ENCODE measurements around the gene PPP2R3A. TPM values are rescaled to one million over a fixed set of nuclear protein-coding genes. Genes with fewer than 3 reads are reported as not detected.
"Not testable (repeated sequence)": the region's sequence is repeated elsewhere in the genome, so short reads cannot be mapped to it uniquely, and the experiment has no call there.

Gene PPP2R3A
- total and polyA plus RNA-seq, 2 donors = 0.80 to 1.1 TPM

DNA sequence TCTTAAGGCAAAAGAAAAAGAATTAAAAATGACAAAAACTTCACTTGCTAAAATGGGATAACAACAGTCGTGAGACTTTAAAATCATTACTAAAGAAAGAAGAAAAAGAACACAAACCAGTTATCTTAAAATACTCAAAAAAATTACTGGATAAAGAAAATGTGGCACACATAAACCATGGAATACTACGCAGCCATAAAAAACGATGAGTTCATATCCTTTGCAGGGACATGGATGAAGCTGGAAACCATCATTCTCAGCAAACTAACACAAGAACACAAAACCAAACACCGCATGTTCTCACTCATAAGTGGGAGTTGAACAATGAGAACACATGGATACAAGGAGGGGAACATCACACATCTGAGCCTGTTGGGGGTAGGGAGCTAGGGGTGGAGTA, 202.7 kb downstream of the PPP2R3A start:
- H3K36me3 ChIP-seq (ENCODE audit: control insufficient read depth in 2 of 2, insufficient read depth in 2 of 2, low read length in 1 of 2); H3K9me3 ChIP-seq (ENCODE audit: control insufficient read depth in 2 of 2, insufficient read depth in 1 of 2, low read length in 1 of 2); H3K27me3 ChIP-seq (ENCODE audit: control insufficient read depth in 2 of 2, insufficient read depth in 1 of 2, low read length in 1 of 2); DNase-seq (ENCODE audit: low read depth in 6 of 9, low spot score in 9 of 9); H3K27ac ChIP-seq (ENCODE audit: low read depth in 1 of 2, low read length in 1 of 2); H3K4me1 ChIP-seq (ENCODE audit: control insufficient read depth in 2 of 2, insufficient read depth in 2 of 2, low read length in 2 of 2); H3K4me3 ChIP-seq (ENCODE audit: low read length in 2 of 2): not testable (repeated sequence)
- 99% methylated on average over 4 of the region's 4 CpGs for WGBS

DNA sequence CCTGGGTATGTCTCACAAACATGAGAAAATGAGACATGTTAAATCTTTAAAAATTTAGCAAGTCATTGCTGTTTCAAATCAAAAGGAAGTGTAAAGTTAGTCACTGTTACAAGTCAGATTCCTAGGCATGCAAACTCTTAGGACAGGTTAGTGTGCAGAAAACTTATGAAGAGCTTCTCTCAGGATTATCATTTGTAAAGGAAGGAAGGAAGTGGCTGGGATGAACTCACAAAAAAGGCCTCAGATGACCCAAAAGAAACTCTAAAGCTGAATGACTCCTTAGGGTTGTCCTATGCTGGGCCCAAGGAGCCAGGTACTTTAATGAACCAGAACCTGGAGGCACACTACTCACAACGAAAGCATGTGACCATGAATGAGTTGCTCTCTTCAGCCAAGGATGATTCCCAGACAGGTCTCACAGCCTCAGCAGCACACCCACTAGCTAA, 205.6 kb downstream of the PPP2R3A start:
- no peaks in the 10 kb centered on the region for H3K4me1 ChIP-seq (ENCODE audit: control insufficient read depth in 2 of 2, insufficient read depth in 2 of 2, low read length in 2 of 2)

DNA sequence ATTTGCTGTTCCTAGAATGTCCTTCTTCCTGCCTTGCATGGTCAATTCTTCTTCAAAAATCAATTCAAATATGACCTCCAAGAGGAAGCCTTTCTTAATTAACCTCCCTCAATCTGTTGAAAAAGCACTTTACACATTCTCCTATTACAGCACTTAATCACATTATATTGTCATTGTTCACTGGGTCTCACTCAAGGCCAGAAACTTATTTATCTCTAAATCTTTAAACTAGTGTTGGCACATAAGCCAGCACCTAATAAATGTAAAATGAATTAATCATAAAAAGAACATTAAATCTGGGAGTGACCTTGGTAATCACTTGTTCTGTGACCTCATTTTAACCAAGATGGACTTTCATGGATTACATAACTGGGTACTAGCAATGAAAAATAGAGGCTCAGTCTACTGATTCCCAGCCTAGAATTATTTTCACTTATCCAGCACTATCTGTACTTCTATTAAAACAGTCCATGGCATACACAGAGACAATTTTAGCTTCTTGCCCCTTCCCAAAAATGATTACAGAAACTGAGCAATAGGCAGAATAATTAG, 208.5 kb downstream of the PPP2R3A start:
- Histone ChIP-seq H3K36me3 (ENCODE audit: control insufficient read depth in 2 of 2, insufficient read depth in 2 of 2, low read length in 1 of 2) (peaks cover under 1 to 4% of the 10 kb centered on the region in 2 donors), H3K4me3 (ENCODE audit: low read length in 2 of 2) (no peak overlapping the region), H3K27me3 (ENCODE audit: control insufficient read depth in 2 of 2, insufficient read depth in 1 of 2, low read length in 1 of 2) (no peaks in the 10 kb centered on the region), H3K27ac (ENCODE audit: low read depth in 1 of 2, low read length in 1 of 2) (no peak overlapping the region), H3K4me1 (ENCODE audit: control insufficient read depth in 2 of 2, insufficient read depth in 2 of 2, low read length in 2 of 2) (peaks cover 0 to 5% of the 10 kb centered on the region in 2 donors), H3K9me3 (ENCODE audit: control insufficient read depth in 2 of 2, insufficient read depth in 1 of 2, low read length in 1 of 2) (no peaks in the 10 kb centered on the region)
- DNase-seq (ENCODE audit: low read depth in 6 of 9, low spot score in 9 of 9) = no peak

More for the DNA sequence above, 205.6 kb downstream of the PPP2R3A start:
- Histone ChIP-seq H3K27ac (ENCODE audit: low read depth in 1 of 2, low read length in 1 of 2) (no peak overlapping the region), H3K36me3 (ENCODE audit: control insufficient read depth in 2 of 2, insufficient read depth in 2 of 2, low read length in 1 of 2) (peaks cover 2 to 4% of the 10 kb centered on the region in 2 donors), H3K27me3 (ENCODE audit: control insufficient read depth in 2 of 2, insufficient read depth in 1 of 2, low read length in 1 of 2) (no peaks in the 10 kb centered on the region), H3K4me3 (ENCODE audit: low read length in 2 of 2) (no peak overlapping the region), H3K9me3 (ENCODE audit: control insufficient read depth in 2 of 2, insufficient read depth in 1 of 2, low read length in 1 of 2) (no peaks in the 10 kb centered on the region)
- 53% methylated on average over 1 of the region's 1 CpG for WGBS
- DNase-seq (ENCODE audit: low read depth in 6 of 9, low spot score in 9 of 9) = no peak

- Histone ChIP-seq H3K27me3 (ENCODE audit: control insufficient read depth in 2 of 2, insufficient read depth in 1 of 2, low read length in 1 of 2) (no peaks in the 10 kb centered on the region), H3K27ac (ENCODE audit: low read depth in 1 of 2, low read length in 1 of 2) (no peak overlapping the region), H3K4me1 (ENCODE audit: control insufficient read depth in 2 of 2, insufficient read depth in 2 of 2, low read length in 2 of 2) (peaks cover 0 to 8% of the 10 kb centered on the region in 2 donors), H3K9me3 (ENCODE audit: control insufficient read depth in 2 of 2, insufficient read depth in 1 of 2, low read length in 1 of 2) (no peaks in the 10 kb centered on the region), H3K4me3 (ENCODE audit: low read length in 2 of 2) (no peak overlapping the region), H3K36me3 (ENCODE audit: control insufficient read depth in 2 of 2, insufficient read depth in 2 of 2, low read length in 1 of 2) (peaks cover 0 to 3% of the 10 kb centered on the region in 2 donors)
- DNase-seq (ENCODE audit: low read depth in 6 of 9, low spot score in 9 of 9) = no peak
- 78% methylated on average over 4 of the region's 4 CpGs for WGBS
Observed at GRCh38 chr3:136177876-136178275, 212.3 kb downstream of the PPP2R3A start.

DNA sequence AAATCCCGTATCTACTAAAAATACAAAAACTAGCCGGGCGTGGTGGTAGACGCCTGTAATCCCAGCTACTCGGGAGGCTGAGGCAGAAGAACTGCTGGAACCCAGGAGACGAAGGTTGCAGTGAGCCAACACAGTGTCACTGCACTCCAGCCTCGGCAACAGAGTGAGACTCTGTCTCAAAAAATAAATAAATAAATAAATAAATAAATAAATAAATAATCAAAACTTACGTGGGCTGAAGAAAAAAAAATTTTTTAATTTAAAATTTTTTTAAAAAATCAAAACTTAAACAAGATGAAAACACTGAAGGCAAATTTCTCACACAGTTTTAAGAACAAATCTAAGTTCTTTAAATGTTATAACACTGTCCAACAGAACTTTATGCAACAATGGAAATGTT, 216.2 kb downstream of the PPP2R3A start:
- WGBS = 97% methylated on average over 8 of the region's 8 CpGs
- H3K27me3 ChIP-seq (ENCODE audit: control insufficient read depth in 2 of 2, insufficient read depth in 1 of 2, low read length in 1 of 2) = no peaks in the 10 kb centered on the region
- peaks cover 2 to 18% of the 10 kb centered on the region in 2 donors for H3K4me1 ChIP-seq (ENCODE audit: control insufficient read depth in 2 of 2, insufficient read depth in 2 of 2, low read length in 2 of 2)
- no peaks in the 10 kb centered on the region for H3K9me3 ChIP-seq (ENCODE audit: control insufficient read depth in 2 of 2, insufficient read depth in 1 of 2, low read length in 1 of 2)
- H3K27ac ChIP-seq (ENCODE audit: low read depth in 1 of 2, low read length in 1 of 2) = no peak overlapping the region
- no peak overlapping the region for H3K4me3 ChIP-seq (ENCODE audit: low read length in 2 of 2)
- peaks cover 0 to 3% of the 10 kb centered on the region in 2 donors for H3K36me3 ChIP-seq (ENCODE audit: control insufficient read depth in 2 of 2, insufficient read depth in 2 of 2, low read length in 1 of 2)
- DNase-seq (ENCODE audit: low read depth in 6 of 9, low spot score in 9 of 9) = no peak

DNA sequence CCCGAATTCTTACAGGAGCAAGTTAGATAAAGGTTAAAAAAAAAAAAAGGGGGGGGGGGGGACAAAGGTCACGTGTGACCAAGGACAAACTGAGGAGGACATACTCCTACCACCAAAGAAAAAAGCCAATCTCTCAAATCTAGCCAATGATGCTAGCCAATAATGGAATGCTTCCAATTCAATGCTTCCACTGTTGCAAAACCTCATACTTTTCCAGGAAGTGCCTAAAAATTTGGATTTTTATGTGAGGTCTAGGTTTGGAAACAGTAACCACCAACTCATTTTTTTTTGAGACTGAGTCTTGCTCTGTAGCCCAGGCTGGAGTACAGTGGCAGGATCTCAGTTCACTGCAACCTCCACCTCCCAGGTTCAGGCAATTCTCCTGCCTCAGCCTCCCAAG, 219.2 kb downstream of the PPP2R3A start:
- no peak for DNase-seq (ENCODE audit: low read depth in 6 of 9, low spot score in 9 of 9)
- Histone ChIP-seq H3K4me3 (ENCODE audit: low read length in 2 of 2) (no peak overlapping the region), H3K36me3 (ENCODE audit: control insufficient read depth in 2 of 2, insufficient read depth in 2 of 2, low read length in 1 of 2) (no peaks in the 10 kb centered on the region), H3K27ac (ENCODE audit: low read depth in 1 of 2, low read length in 1 of 2) (no peak overlapping the region), H3K9me3 (ENCODE audit: control insufficient read depth in 2 of 2, insufficient read depth in 1 of 2, low read length in 1 of 2) (no peaks in the 10 kb centered on the region), H3K4me1 (ENCODE audit: control insufficient read depth in 2 of 2, insufficient read depth in 2 of 2, low read length in 2 of 2) (peaks cover 8 to 36% of the 10 kb centered on the region in 2 donors), H3K27me3 (ENCODE audit: control insufficient read depth in 2 of 2, insufficient read depth in 1 of 2, low read length in 1 of 2) (no peaks in the 10 kb centered on the region)
- 91% methylated on average over 2 of the region's 2 CpGs for WGBS

DNA sequence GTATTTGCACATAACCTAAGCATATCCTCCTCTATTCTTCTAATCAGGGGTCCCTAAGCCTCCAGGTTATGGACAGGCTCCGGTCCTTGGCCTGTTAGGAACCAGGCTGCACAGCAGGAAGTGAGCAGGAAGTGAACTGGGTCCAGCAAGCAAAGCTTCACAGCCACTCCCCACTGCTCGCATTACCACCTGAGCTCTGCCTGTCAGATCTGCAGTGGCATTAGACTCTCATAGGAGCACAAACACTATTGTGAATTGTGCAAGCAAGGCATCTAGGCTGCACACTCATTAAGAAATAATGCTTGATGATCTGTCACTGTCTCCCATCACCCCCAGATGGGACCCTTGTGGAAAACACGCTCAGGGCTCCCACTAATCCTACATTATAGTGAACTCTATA, 220.8 kb downstream of the PPP2R3A start:
- H3K4me3 ChIP-seq (ENCODE audit: low read length in 2 of 2) = no peak overlapping the region
- H3K27ac ChIP-seq (ENCODE audit: low read depth in 1 of 2, low read length in 1 of 2) = no peak overlapping the region

DNA sequence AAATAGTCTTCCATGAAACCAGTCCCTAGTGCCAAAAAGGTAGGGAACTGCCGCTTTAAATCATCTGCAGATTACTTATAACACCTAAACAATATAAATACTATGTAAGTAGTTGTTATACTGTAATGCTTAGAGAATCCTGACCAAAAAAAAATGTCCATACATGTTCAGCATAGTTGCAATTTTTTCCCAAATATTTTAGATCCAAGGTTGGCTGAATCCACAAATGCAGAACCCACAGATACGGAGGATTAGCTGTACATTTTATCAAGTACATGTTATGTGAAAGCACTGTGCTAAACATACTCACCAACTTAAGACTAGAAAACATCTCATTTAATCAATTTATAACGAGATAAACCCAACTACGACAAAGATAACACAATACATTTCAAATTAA, 221.3 kb downstream of the PPP2R3A start:
- no peak for DNase-seq (ENCODE audit: low read depth in 6 of 9, low spot score in 9 of 9)
- Histone ChIP-seq H3K36me3 (ENCODE audit: control insufficient read depth in 2 of 2, insufficient read depth in 2 of 2, low read length in 1 of 2) (peaks cover 0 to 3% of the 10 kb centered on the region in 2 donors), H3K4me1 (ENCODE audit: control insufficient read depth in 2 of 2, insufficient read depth in 2 of 2, low read length in 2 of 2) (peaks cover 19 to 48% of the 10 kb centered on the region in 2 donors), H3K27ac (ENCODE audit: low read depth in 1 of 2, low read length in 1 of 2) (no peak overlapping the region), H3K4me3 (ENCODE audit: low read length in 2 of 2) (no peak overlapping the region), H3K9me3 (ENCODE audit: control insufficient read depth in 2 of 2, insufficient read depth in 1 of 2, low read length in 1 of 2) (no peaks in the 10 kb centered on the region), H3K27me3 (ENCODE audit: control insufficient read depth in 2 of 2, insufficient read depth in 1 of 2, low read length in 1 of 2) (no peaks in the 10 kb centered on the region)
- 90% methylated on average over 4 of the region's 4 CpGs for WGBS

More for the DNA sequence above, 220.8 kb downstream of the PPP2R3A start:
- peak in 2 of 9 donors; percentile 24 to 41 for DNase-seq (ENCODE audit: low read depth in 6 of 9, low spot score in 9 of 9)
- H3K9me3 ChIP-seq (ENCODE audit: control insufficient read depth in 2 of 2, insufficient read depth in 1 of 2, low read length in 1 of 2) = no peaks in the 10 kb centered on the region
- 53% methylated on average over 3 of the region's 3 CpGs for WGBS
- H3K27me3 ChIP-seq (ENCODE audit: control insufficient read depth in 2 of 2, insufficient read depth in 1 of 2, low read length in 1 of 2) = no peaks in the 10 kb centered on the region
- peaks cover 19 to 45% of the 10 kb centered on the region in 2 donors for H3K4me1 ChIP-seq (ENCODE audit: control insufficient read depth in 2 of 2, insufficient read depth in 2 of 2, low read length in 2 of 2)
- H3K36me3 ChIP-seq (ENCODE audit: control insufficient read depth in 2 of 2, insufficient read depth in 2 of 2, low read length in 1 of 2) = peaks cover 0 to 3% of the 10 kb centered on the region in 2 donors

DNA sequence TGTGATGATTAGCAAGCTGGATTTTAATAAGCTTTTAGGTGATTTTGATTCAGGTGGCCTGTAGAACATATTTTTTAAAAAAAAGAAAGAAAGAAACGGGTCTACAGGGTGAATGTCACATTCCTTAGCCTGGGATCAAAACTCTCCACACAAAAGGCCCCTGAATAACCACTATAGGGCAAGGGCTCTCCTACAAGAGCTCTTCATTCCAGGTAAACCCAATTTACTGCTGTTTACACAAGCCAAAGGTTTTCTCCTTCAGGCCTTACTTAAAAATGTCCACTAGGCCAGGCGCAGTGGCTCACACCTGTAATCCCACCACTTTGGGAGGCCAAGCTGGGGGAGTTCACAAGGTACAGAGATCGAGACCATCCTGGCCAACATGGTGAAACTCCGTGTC, 222.3 kb downstream of the PPP2R3A start:
- WGBS = 89% methylated on average over 4 of the region's 4 CpGs

More for the DNA sequence above, 222.3 kb downstream of the PPP2R3A start:
- Histone ChIP-seq H3K27ac (ENCODE audit: low read depth in 1 of 2, low read length in 1 of 2) (no peak overlapping the region), H3K4me1 (ENCODE audit: control insufficient read depth in 2 of 2, insufficient read depth in 2 of 2, low read length in 2 of 2) (peaks cover 19 to 48% of the 10 kb centered on the region in 2 donors), H3K27me3 (ENCODE audit: control insufficient read depth in 2 of 2, insufficient read depth in 1 of 2, low read length in 1 of 2) (no peaks in the 10 kb centered on the region), H3K9me3 (ENCODE audit: control insufficient read depth in 2 of 2, insufficient read depth in 1 of 2, low read length in 1 of 2) (no peaks in the 10 kb centered on the region), H3K4me3 (ENCODE audit: low read length in 2 of 2) (no peak overlapping the region), H3K36me3 (ENCODE audit: control insufficient read depth in 2 of 2, insufficient read depth in 2 of 2, low read length in 1 of 2) (peaks cover 0 to 3% of the 10 kb centered on the region in 2 donors)
- no peak for DNase-seq (ENCODE audit: low read depth in 6 of 9, low spot score in 9 of 9)
